HEK293T (cell line): ENCODE data around the gene KIAA0513.

Experiments
- CTCF ChIA-PET: fragments of 350-600 bp; formaldehyde crosslinking; extraction: SDS; loops from one replicate; lab custom pipeline; 2021; ENCODE audit warnings: antibody characterized with exemption, inconsistent platforms; lab: Yijun Ruan, JAX
- POLR2A ChIA-PET: fragments of 350-600 bp; formaldehyde crosslinking; extraction: SDS; loops from one replicate; lab custom pipeline; 2020; ENCODE audit warnings: antibody characterized with exemption, inconsistent platforms; lab: Yijun Ruan, JAX
- DNase-seq: peaks from one replicate; pipeline ENCODE4 v3.0.0; 2012; ENCODE audit warnings: mixed read lengths; ENCODE audit errors: extremely low spot score
- ARNT ChIP-seq: fragments of 450-650 bp; IDR thresholded peaks from 2 replicates; pipeline ENCODE4 v1.6.1; 2017; ENCODE audit warnings: mild to moderate bottlenecking
- BHLHE40 ChIP-seq: fragments of 450-650 bp; IDR thresholded peaks from 2 replicates; pipeline ENCODE4 v1.6.1; 2016; ENCODE audit warnings: mild to moderate bottlenecking, moderate library complexity, borderline replicate concordance
- CTBP1 ChIP-seq: fragments of 450-650 bp; IDR thresholded peaks from 2 replicates; pipeline ENCODE4 v1.6.1; 2016; ENCODE audit warnings: borderline replicate concordance
- ELF4 ChIP-seq: fragments of 450-650 bp; IDR thresholded peaks from 2 replicates; pipeline ENCODE4 v1.6.1; 2017; ENCODE audit warnings: antibody characterized with exemption
- FOXA1 ChIP-seq: fragments of 450-650 bp; IDR thresholded peaks from 2 replicates; pipeline ENCODE4 v1.6.1; 2016; ENCODE audit warnings: mild to moderate bottlenecking
- FOXK2 ChIP-seq: fragments of 450-650 bp; IDR thresholded peaks from 2 replicates; pipeline ENCODE4 v1.6.1; 2016; ENCODE audit warnings: mild to moderate bottlenecking
- FOXM1 ChIP-seq: fragments of 450-650 bp; IDR thresholded peaks from 2 replicates; pipeline ENCODE4 v1.6.1; 2017; ENCODE audit warnings: mild to moderate bottlenecking, borderline replicate concordance
- HDGF ChIP-seq: fragments of 450-650 bp; IDR thresholded peaks from 2 replicates; pipeline ENCODE4 v1.6.1; 2017; ENCODE audit warnings: antibody characterized with exemption, borderline replicate concordance
- L3MBTL2 ChIP-seq: fragments of 450-650 bp; conservative IDR thresholded peaks from 2 replicates; pipeline ENCODE4 v1.6.1; 2016; ENCODE audit warnings: mild to moderate bottlenecking
- LEF1 ChIP-seq: fragments of 450-650 bp; IDR thresholded peaks from 2 replicates; pipeline ENCODE4 v1.6.1; 2017; ENCODE audit warnings: mild to moderate bottlenecking, borderline replicate concordance
- NFRKB ChIP-seq: fragments of 450-650 bp; IDR thresholded peaks from 2 replicates; pipeline ENCODE4 v1.6.1; 2016; ENCODE audit warnings: mild to moderate bottlenecking, moderate library complexity
- PKNOX1 ChIP-seq: fragments of 450-650 bp; IDR thresholded peaks from 2 replicates; pipeline ENCODE4 v1.6.1; 2016
- SP1 ChIP-seq: fragments of 450-650 bp; IDR thresholded peaks from 2 replicates; pipeline ENCODE4 v1.6.1; 2017
- SUZ12 ChIP-seq: fragments of 450-650 bp; IDR thresholded peaks from 2 replicates; pipeline ENCODE4 v1.6.1; 2016; ENCODE audit warnings: mild to moderate bottlenecking
- TARDBP ChIP-seq: fragments of 450-650 bp; IDR thresholded peaks from 2 replicates; pipeline ENCODE4 v1.6.1; 2016
- ZNF384 ChIP-seq: fragments of 450-650 bp; IDR thresholded peaks from 2 replicates; pipeline ENCODE4 v1.6.1; 2016

KIAA0513 gene

GRCh38 chr16:85081038-85081437, 53.4 kb downstream of the KIAA0513 start:
- DNase-seq, result no peak
- ChIA-PET CTCF (no interaction called here), POLR2A (interaction anchor here (0.6 kb wide), 1 partner anchor 34 kb away, joined by 3 read pairs; no protein-coding TSS in a partner anchor)
- TF ChIP-seq TARDBP (no peak), SUZ12 (no peak), PKNOX1 (no peak), L3MBTL2 (no peak), ARNT (no peak), FOXA1 (no peak), LEF1 (no peak), BHLHE40 (no peak), ZNF384 (no peak), ELF4 (no peak), SP1 (no peak), HDGF (no peak), FOXM1 (no peak)

- DNase-seq, result no peak
- no peak for TF ChIP-seq TARDBP
- TF ChIP-seq L3MBTL2, result no peak
- TF ChIP-seq FOXA1, result no peak
- TF ChIP-seq FOXM1, result no peak
- TF ChIP-seq LEF1, result no peak
- no peak for TF ChIP-seq ZNF384
- TF ChIP-seq PKNOX1, result no peak
- TF ChIP-seq BHLHE40, result no peak
- TF ChIP-seq SUZ12, result no peak
- POLR2A ChIA-PET, result no interaction called here
- CTCF ChIA-PET, result no interaction called here
Measured at GRCh38 chr16:85081765-85082164, 54.2 kb downstream of the KIAA0513 start.

- TF ChIP-seq CTBP1, result no peak
- TF ChIP-seq FOXM1, result no peak
- TF ChIP-seq ZNF384, result no peak
- no peak for TF ChIP-seq ELF4
- TF ChIP-seq LEF1, result no peak
- no peak for TF ChIP-seq TARDBP
- TF ChIP-seq BHLHE40, result no peak
- no peak for TF ChIP-seq FOXK2
- TF ChIP-seq FOXA1, result no peak
- TF ChIP-seq NFRKB, result no peak
- no peak for TF ChIP-seq L3MBTL2
- TF ChIP-seq HDGF, result no peak
- TF ChIP-seq ARNT, result no peak
- TF ChIP-seq PKNOX1, result no peak
- no peak for TF ChIP-seq SP1
- no peak for TF ChIP-seq SUZ12
- DNase-seq, result no peak
- POLR2A ChIA-PET, result no interaction called here
- CTCF ChIA-PET, result no interaction called here
Measured at GRCh38 chr16:85082173-85083050, 54.8 kb downstream of the KIAA0513 start.

GRCh38 chr16:85083051-85083639, 55.5 kb downstream of the KIAA0513 start:
- TF ChIP-seq SP1, result no peak
- no peak for TF ChIP-seq FOXM1
- TF ChIP-seq ELF4, result no peak
- TF ChIP-seq SUZ12, result no peak
- TF ChIP-seq TARDBP, result no peak
- TF ChIP-seq ARNT, result no peak
- TF ChIP-seq CTBP1, result no peak
- TF ChIP-seq L3MBTL2, result no peak
- TF ChIP-seq FOXK2, result no peak
- TF ChIP-seq HDGF, result no peak
- no peak for TF ChIP-seq LEF1
- TF ChIP-seq PKNOX1, result no peak
- POLR2A ChIA-PET, result no interaction called here
- no peak for DNase-seq
- CTCF ChIA-PET, result interaction anchor here (0.6 kb wide), 1 partner anchor 190 kb away, joined by 3 read pairs; no protein-coding TSS in a partner anchor

- ChIA-PET CTCF (interaction anchor here (1.4 kb wide), 1 partner anchor 29 kb away, joined by 3 read pairs; no protein-coding TSS in a partner anchor), POLR2A (no interaction called here)
Measured at GRCh38 chr16:85084841-85085510, 57.4 kb downstream of the KIAA0513 start.

More at GRCh38 chr16:85084841-85085510, 57.4 kb downstream of the KIAA0513 start:
- no peak for TF ChIP-seq SP1
- no peak for TF ChIP-seq L3MBTL2
- no peak for TF ChIP-seq ARNT
- no peak for TF ChIP-seq SUZ12
- no peak for TF ChIP-seq HDGF
- TF ChIP-seq LEF1, result no peak
- no peak for TF ChIP-seq ZNF384
- no peak for TF ChIP-seq CTBP1
- no peak for TF ChIP-seq FOXM1
- TF ChIP-seq FOXA1, result no peak
- no peak for TF ChIP-seq PKNOX1
- TF ChIP-seq ELF4, result no peak
- no peak for TF ChIP-seq FOXK2
- no peak for TF ChIP-seq NFRKB
- TF ChIP-seq BHLHE40, result no peak
- TF ChIP-seq TARDBP, result no peak
- DNase-seq, result no peak
